MCF 10A (cell line): Measurements from ENCODE around the gene PDE6D. TPM values are rescaled to one million over a fixed set of nuclear protein-coding genes. Genes with fewer than 3 reads are reported as not detected.
A peak's percentile ranks its signal among the peaks of the same experiment; 100 is the strongest.

Source experiments
- BruUV-seq: library from RNA; stranded (reverse); fragments of 400-500 nt; replicated peaks from 2 replicates; lab custom pipeline; 2021; lab: Mats Ljungman, UMichigan
- CTCF ChIA-PET: fragments of 300-600 bp; sonication (Branson Sonifier 250); formaldehyde crosslinking; extraction: SDS; loops from one replicate; lab custom pipeline; 2021; ENCODE audit warnings: antibody characterized with exemption, inconsistent platforms; lab: Yijun Ruan, JAX
- POLR2A ChIA-PET: fragments of 300-600, 350-650 bp; sonication (Branson Sonifier 250); formaldehyde crosslinking; extraction: SDS; loops from one replicate; lab custom pipeline; 2020; ENCODE audit warnings: antibody characterized with exemption, inconsistent platforms; lab: Yijun Ruan, JAX
- DNase-seq: peaks from one replicate; pipeline ENCODE4 v3.0.0-alpha.2; 2018; ENCODE audit not compliant: unreplicated experiment
- H3K27ac Mint-ChIP-seq: one replicate; pipeline ENCODE4 v1.8.0; 2022; ENCODE audit warnings: mild to moderate bottlenecking, low read depth, mixed read lengths; ENCODE audit not compliant: unreplicated experiment
- H3K27me3 Mint-ChIP-seq: one replicate; pipeline ENCODE4 v1.8.0; 2022; ENCODE audit warnings: mixed read lengths; ENCODE audit not compliant: insufficient read depth, unreplicated experiment
- H3K36me3 Mint-ChIP-seq: one replicate; pipeline ENCODE4 v1.8.0; 2022; ENCODE audit warnings: mild to moderate bottlenecking, moderate library complexity, mixed read lengths; ENCODE audit not compliant: insufficient read depth, unreplicated experiment
- H3K4me1 Mint-ChIP-seq: one replicate; pipeline ENCODE4 v1.8.0; 2022; ENCODE audit warnings: mixed read lengths; ENCODE audit not compliant: insufficient read depth, unreplicated experiment
- H3K4me3 Mint-ChIP-seq: one replicate; pipeline ENCODE4 v1.8.0; 2022; ENCODE audit warnings: mild to moderate bottlenecking, moderate library complexity, mixed read lengths; ENCODE audit not compliant: unreplicated experiment
- H3K9me3 Mint-ChIP-seq: one replicate; pipeline ENCODE4 v1.8.0; 2022; ENCODE audit warnings: mixed read lengths; ENCODE audit not compliant: unreplicated experiment
- CTCF ChIP-seq: fragments of 200-600 bp; IDR thresholded peaks from one replicate; pipeline ENCODE4 v1.8.0; 2022; ENCODE audit warnings: antibody characterized with exemption, mild to moderate bottlenecking; ENCODE audit not compliant: unreplicated experiment
- intact Hi-C: fragments of 100-400 bp; cut with micrococcal nuclease; formaldehyde crosslinking; loops from 2 replicates; pipeline ENCODE4 v1.14.1; 2022
- total RNA-seq: library from RNA; stranded (reverse); gene quantifications from 2 replicates; pipeline ENCODE4 v1.2.3, GENCODE V29; 2022

PDE6D gene
- total RNA-seq, 1 experiment from 2014 or later, result 13.2 TPM

GRCh38 chr2:231682603-231683291 lies 98.3 kb downstream of the PDE6D start:
- H3K27me3 Mint-ChIP-seq, result no peaks in the 10 kb centered on the region
- BruUV-seq, result no TSS peak
- no peak for TF ChIP-seq CTCF
- H3K4me3 Mint-ChIP-seq, result peak overlapping the region; percentile 3
- no peaks in the 10 kb centered on the region for H3K9me3 Mint-ChIP-seq
- H3K4me1 Mint-ChIP-seq, result peaks cover 6% of the 10 kb centered on the region
- POLR2A ChIA-PET, result interaction anchor here (1.5 to 3.0 kb wide), 3 partner anchors 25 to 71 kb away, joined by 5 to 13 read pairs (median 7); partner anchors contain the start of gene PTMA
- CTCF ChIA-PET, result interaction anchor here (1.0 to 4.9 kb wide), 3 partner anchors 8 to 34 kb away, joined by 4 to 39 read pairs (median 27); no protein-coding TSS in a partner anchor
- DNase-seq, result no peak
- H3K27ac Mint-ChIP-seq, result no peak overlapping the region
- no peaks in the 10 kb centered on the region for H3K36me3 Mint-ChIP-seq
- intact Hi-C loops, result no loop called here

Other genes with a start within 250 kb of the PDE6D start
- not detected in 2 replicates for gene TEX44, start 188.4 kb downstream of the PDE6D start, total RNA-seq
- 501 and 713 TPM in 2 replicates for gene PTMA, start 72.8 kb downstream of the PDE6D start, total RNA-seq
- 41.5 and 49.9 TPM in 2 replicates for gene COPS7B, start 5.2 kb upstream of the PDE6D start, total RNA-seq
- not detected in 2 replicates for gene NPPC, start 145.1 kb upstream of the PDE6D start, total RNA-seq
- gene DIS3L2, start 180.4 kb upstream of the PDE6D start, total RNA-seq, result 32.6 and 47.4 TPM in 2 replicates